NB4 (cell line): ENCODE results near the gene NHS.

Experiments
- DNase-seq: peaks from one replicate; pipeline ENCODE4 v3.0.0; 2010; ENCODE audit warnings: low read depth
- H3K4me3 ChIP-seq: one replicate; pipeline ENCODE4 v1.5.1; 2011; ENCODE audit warnings: mild to moderate bottlenecking, low read depth, low read length, moderate library complexity
- CTCF ChIP-seq: IDR thresholded peaks from one replicate; pipeline ENCODE4 v1.5.1; 2012; ENCODE audit warnings: low read depth, low read length
- MAX ChIP-seq: IDR thresholded peaks from 2 replicates; pipeline ENCODE4 v1.6.1; 2011; ENCODE audit warnings: low read depth, low read length
- MYC ChIP-seq: IDR thresholded peaks from 2 replicates; pipeline ENCODE4 v1.6.1; 2011; ENCODE audit warnings: low read depth, low read length
- POLR2A ChIP-seq: IDR thresholded peaks from 2 replicates; pipeline ENCODE4 v1.6.1; 2011; ENCODE audit warnings: mild to moderate bottlenecking; ENCODE audit not compliant: insufficient read length; ENCODE audit errors: extremely low read depth

The NHS gene

GRCh38 chrX:17471861-17472260, 96.9 kb downstream of the NHS start:
- no peak overlapping the region for H3K4me3 ChIP-seq
- TF ChIP-seq POLR2A (no peak), MAX (no peak), CTCF (no peak), MYC (no peak)
- no peak for DNase-seq

- DNase-seq: no peak
- H3K4me3 ChIP-seq: no peak overlapping the region
- TF ChIP-seq POLR2A (no peak), MYC (no peak), MAX (no peak), CTCF (no peak)
These were observed 97.4 kb downstream of the NHS start for GRCh38 chrX:17472424-17472823.

GRCh38 chrX:17473021-17473420, 98.0 kb downstream of the NHS start:
- TF ChIP-seq MYC (no peak), MAX (no peak), CTCF (no peak), POLR2A (no peak)
- H3K4me3 ChIP-seq: no peak overlapping the region
- no peak for DNase-seq

GRCh38 chrX:17474892-17475291, 99.9 kb downstream of the NHS start:
- TF ChIP-seq POLR2A: no peak
- no peak for TF ChIP-seq MAX
- TF ChIP-seq MYC: no peak
- no peak for TF ChIP-seq CTCF
- H3K4me3 ChIP-seq: no peak overlapping the region

DNA sequence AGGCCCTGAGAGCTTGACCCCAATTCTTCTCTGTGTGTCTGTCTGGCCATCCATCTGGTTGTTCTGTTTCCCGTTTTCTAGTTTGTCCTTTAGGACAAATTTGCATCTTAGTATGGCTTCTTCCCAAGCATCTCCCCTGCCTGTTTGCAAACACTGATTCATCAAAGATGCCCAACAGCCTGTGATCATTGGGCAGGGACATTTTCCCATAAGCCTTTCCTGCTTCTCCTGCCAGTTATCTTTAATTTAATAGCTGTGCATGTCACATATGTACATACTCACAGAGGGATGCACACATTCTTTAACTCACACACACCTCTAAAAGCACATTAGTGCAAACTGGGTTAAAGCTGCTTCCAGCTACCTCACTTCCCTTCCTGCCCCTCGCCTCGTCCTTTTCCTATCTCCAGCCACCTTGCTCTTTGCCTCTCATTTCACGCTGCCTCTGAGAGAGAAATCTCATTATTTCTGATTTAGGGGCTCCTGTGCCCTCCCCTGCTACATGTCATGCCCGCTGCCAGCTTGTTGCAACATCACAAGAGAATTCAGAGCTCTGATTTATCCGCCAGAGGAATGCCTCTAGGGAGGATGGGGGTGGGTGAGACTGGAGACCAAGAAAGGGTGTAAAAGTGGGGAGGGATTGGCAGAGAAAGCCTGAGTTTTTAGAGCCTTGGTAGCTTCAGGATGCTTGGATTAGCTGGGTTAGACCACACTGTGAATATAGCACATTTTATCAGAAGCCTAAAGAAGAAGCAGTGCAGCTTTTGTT, 100.6 kb downstream of the NHS start:
- TF ChIP-seq MAX (no peak), MYC (no peak), CTCF (no peak), POLR2A (no peak)
- H3K4me3 ChIP-seq: no peak overlapping the region
- DNase-seq: no peak

More at GRCh38 chrX:17474892-17475291, 99.9 kb downstream of the NHS start:
- DNase-seq: no peak

DNA sequence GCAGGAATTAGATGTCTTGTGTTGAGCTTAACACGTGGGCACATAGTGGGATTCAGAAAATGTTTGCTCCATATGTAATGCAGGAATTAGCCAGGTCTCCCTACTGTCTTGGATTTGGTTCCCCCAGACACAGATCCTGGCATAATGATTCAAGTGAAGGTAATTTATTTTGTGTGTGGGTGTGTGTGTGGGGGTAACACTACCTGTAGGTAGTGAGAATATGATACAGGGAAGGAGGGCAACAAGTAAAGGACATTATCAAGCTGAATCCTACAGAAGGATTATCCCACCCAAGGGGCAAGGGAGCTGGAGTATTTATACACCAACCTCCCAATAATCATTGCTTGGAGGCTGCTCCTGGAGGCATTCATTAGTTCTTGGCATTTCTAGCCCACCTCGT, 101.4 kb downstream of the NHS start:
- H3K4me3 ChIP-seq: no peak overlapping the region
- no peak for DNase-seq
- TF ChIP-seq POLR2A (no peak), MAX (no peak), MYC (no peak), CTCF (no peak)
